Uterus (tissue), 2 donors: ENCODE results near the gene SDCCAG8.

ENCODE experiments used
- CTCF ChIP-seq, 4 experiments: fragments of 200-600 bp in 2 of 4; fragments of 450-650 bp in 2 of 4; sonication (generic) in 2 of 4; IDR thresholded peaks; one replicate each; pipeline ENCODE4 v1.5.1; 2016 to 2019; ENCODE audit warnings: antibody characterized with exemption in 4 of 4, mild to moderate bottlenecking in 2 of 4, moderate library complexity in 1 of 4
- POLR2A ChIP-seq, 2 donors: fragments of 450-650 bp; IDR thresholded peaks; one replicate each; pipeline ENCODE4 v1.6.1; 2016; ENCODE audit warnings: antibody characterized with exemption in 2 of 2, mild to moderate bottlenecking in 1 of 2, moderate library complexity in 1 of 2

GRCh38 chr1:243378669-243379068 is 122.8 kb downstream of the SDCCAG8 start:
- no peak for TF ChIP-seq CTCF (IDR thresholded peaks at IDR 0.05)
- no peak for TF ChIP-seq POLR2A (IDR thresholded peaks at IDR 0.05)
